HepG2 (cell line): ENCODE measurements around the gene TLN1. TPM values are rescaled to one million over a fixed set of nuclear protein-coding genes. Genes with fewer than 3 reads are reported as not detected.

ENCODE experiments used
- GATAD2A ChIP-seq: IDR thresholded peaks from 2 replicates; pipeline ENCODE4 v1.6.1; 2016
- HES4 ChIP-seq: sonication (generic); formaldehyde crosslinking; IDR thresholded peaks from 2 replicates; pipeline ENCODE4 v1.9.0; 2021; ENCODE audit warnings: mild to moderate bottlenecking, missing genetic modification reagents, borderline replicate concordance
- HOXD1 ChIP-seq: sonication (generic); formaldehyde crosslinking; IDR thresholded peaks from 2 replicates; pipeline ENCODE4 v1.5.0; 2020; ENCODE audit warnings: missing genetic modification reagents
- SMARCC2 ChIP-seq: fragments of 450-650 bp; IDR thresholded peaks from 2 replicates; pipeline ENCODE4 v1.6.1; 2017; ENCODE audit warnings: antibody characterized with exemption, mild to moderate bottlenecking
- SRSF4 ChIP-seq: fragments of 200-400 bp; formaldehyde crosslinking; IDR thresholded peaks from one replicate; pipeline ENCODE4 v1.6.1; 2018; ENCODE audit warnings: mild to moderate bottlenecking, low read depth, low read length, moderate library complexity; ENCODE audit not compliant: poor library complexity, severe bottlenecking
- ZEB1 ChIP-seq: IDR thresholded peaks from 2 replicates; pipeline ENCODE4 v1.6.1; 2012; ENCODE audit warnings: mild to moderate bottlenecking, low read depth, inconsistent platforms; ENCODE audit not compliant: insufficient replicate concordance
- ZNF276 ChIP-seq: sonication (generic); formaldehyde crosslinking; IDR thresholded peaks from 2 replicates; pipeline ENCODE4 v1.4.0; 2020; ENCODE audit warnings: mild to moderate bottlenecking, low read depth, missing genetic modification reagents
- ZNF556 ChIP-seq: sonication (generic); formaldehyde crosslinking; IDR thresholded peaks from 2 replicates; pipeline ENCODE4 v1.4.0; 2020; ENCODE audit warnings: mild to moderate bottlenecking, missing genetic modification reagents, borderline replicate concordance
- ZNF609 ChIP-seq: sonication (generic); formaldehyde crosslinking; IDR thresholded peaks from 2 replicates; pipeline ENCODE4 v1.4.0; 2020; ENCODE audit warnings: mild to moderate bottlenecking, missing genetic modification reagents, borderline replicate concordance
- ZNF800 ChIP-seq: sonication (generic); formaldehyde crosslinking; IDR thresholded peaks from 2 replicates; pipeline ENCODE4 v1.4.0; 2020; ENCODE audit warnings: missing genetic modification reagents
- polyA plus RNA-seq, 8 experiments: library from polyadenylated mRNA; depleted of rRNA in 3 of 8; stranded (reverse) in 7 of 8; unstranded in 1 of 8; fragments of >200 nt; fragmentation: Illumina TruSeq in 4 of 8; extraction: Trizol in 4 of 8; gene quantifications; 2 replicates each; pipeline versions ENCODE4 v1.2.1 to v1.2.3, GENCODE V29; 2011 to 2016; ENCODE audit warnings: low read depth in 4 of 8, missing spikeins in 1 of 8, mixed read lengths in 1 of 8; ENCODE audit not compliant: insufficient read depth in 1 of 8
- total RNA-seq, 5 experiments: library from RNA; depleted of rRNA; stranded (reverse); fragments of >200 nt; fragmentation: Illumina TruSeq; extraction: Trizol; gene quantifications; 2 replicates each; pipeline ENCODE4 v1.2.3, GENCODE V29; 2016; ENCODE audit warnings: low read depth in 1 of 5
- TF ChIP-seq, protein P1 (sequence below): IDR thresholded peaks from 2 replicates; pipeline ENCODE4 v1.6.1; 2016; ENCODE audit warnings: missing compliant biosample characterization, missing genetic modification reagents, borderline replicate concordance

The TLN1 gene
- total and polyA plus RNA-seq, 2 of the 13 experiments (the other 11 are each of a cell fraction or from before 2014, with no cell fraction given), result 35.2 to 51.8 TPM

- TF ChIP-seq ZNF609 (CRISPR knock-in tag) (0 out of 2 replicates have a peak, but pooled peaks have one; percentile 1), ZNF556 (CRISPR knock-in tag) (0 out of 2 replicates have a peak, but pooled peaks have one; percentile 43), HOXD1 (CRISPR knock-in tag) (no peak), HES4 (CRISPR knock-in tag) (peak; percentile 2; the same call in 1 of the 2 replicates), ZNF800 (no peak), ZEB1 (peak; percentile 46), GATAD2A (CRISPR knock-in tag) (0 out of 2 replicates have a peak, but pooled peaks have one; percentile 6), ZNF276 (CRISPR knock-in tag) (peak; percentile 20), SRSF4 (no peak), SMARCC2 (no peak)
- TF ChIP-seq, protein P1, sequence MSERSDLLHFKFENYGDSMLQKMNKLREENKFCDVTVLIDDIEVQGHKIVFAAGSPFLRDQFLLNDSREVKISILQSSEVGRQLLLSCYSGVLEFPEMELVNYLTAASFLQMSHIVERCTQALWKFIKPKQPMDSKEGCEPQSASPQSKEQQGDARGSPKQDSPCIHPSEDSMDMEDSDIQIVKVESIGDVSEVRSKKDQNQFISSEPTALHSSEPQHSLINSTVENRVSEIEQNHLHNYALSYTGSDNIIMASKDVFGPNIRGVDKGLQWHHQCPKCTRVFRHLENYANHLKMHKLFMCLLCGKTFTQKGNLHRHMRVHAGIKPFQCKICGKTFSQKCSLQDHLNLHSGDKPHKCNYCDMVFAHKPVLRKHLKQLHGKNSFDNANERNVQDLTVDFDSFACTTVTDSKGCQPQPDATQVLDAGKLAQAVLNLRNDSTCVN (CRISPR knock-in tag), result 0 out of 2 replicates have a peak, but pooled peaks have one; percentile 35
- TF ChIP-seq, all 625 proteins: peak for 33
Measured at GRCh38 chr9:35749515-35750255, 17.7 kb upstream of the TLN1 start (continued).
